Stomach (tissue), 9 donors: ENCODE data around the gene TTC28. TPM values are rescaled to one million over a fixed set of nuclear protein-coding genes. Genes with fewer than 3 reads are reported as not detected.

Experiments
- DNase-seq, 2 donors: peaks; one replicate each; pipeline versions ENCODE4 v3.0.0 to v3.0.0-alpha.2; 2013 to 2019
- H3K27ac ChIP-seq, 5 donors: fragments of 200-600 bp in 4 of 5; sonication (generic) in 4 of 5; one replicate each; pipeline ENCODE4 v1.5.1; 2013 to 2019; ENCODE audit warnings: mild to moderate bottlenecking in 1 of 5, moderate library complexity in 1 of 5
- H3K27me3 ChIP-seq, 3 donors: fragments of 200-600 bp; sonication (generic); one replicate each; pipeline ENCODE4 v1.5.1; 2017 to 2019; ENCODE audit warnings: mixed run types in 1 of 3
- H3K36me3 ChIP-seq, 4 donors: fragments of 200-600 bp; sonication (generic); 1 replicate in 3 of 4; 2 replicates in 1 of 4; pipeline ENCODE4 v1.5.1; 2016 to 2019
- H3K4me1 ChIP-seq, 4 donors: fragments of 200-600 bp; sonication (generic); one replicate each; pipeline ENCODE4 v1.5.1; 2016 to 2019
- H3K4me3 ChIP-seq, 4 donors: fragments of 200-600 bp; sonication (generic) in 3 of 4; one replicate each; pipeline ENCODE4 v1.5.1; 2016 to 2019; ENCODE audit warnings: mild to moderate bottlenecking in 1 of 4
- H3K9me3 ChIP-seq, 4 donors: fragments of 200-600 bp; sonication (generic); one replicate each; pipeline ENCODE4 v1.5.1; 2016 to 2019
- EP300 ChIP-seq: sonication (generic); formaldehyde crosslinking; IDR thresholded peaks from one replicate; pipeline ENCODE4 v1.6.1; 2017; ENCODE audit warnings: antibody characterized with exemption
- POLR2A ChIP-seq, 4 donors: fragments of 450-650 bp; IDR thresholded peaks; one replicate each; pipeline ENCODE4 v1.6.1; 2016; ENCODE audit warnings: antibody characterized with exemption in 4 of 4, control low read depth in 2 of 4, mild to moderate bottlenecking in 1 of 4, moderate library complexity in 1 of 4
- POLR2AphosphoS5 ChIP-seq, 3 donors: sonication (generic); formaldehyde crosslinking; IDR thresholded peaks; one replicate each; pipeline ENCODE4 v1.6.1; 2016; ENCODE audit warnings: antibody characterized with exemption in 3 of 3
- WGBS, 5 donors: extraction: QIAGEN DNeasy Blood & Tissue Kit in 3 of 5; methylation state at CpG; one replicate each; pipeline versions ENCODE4 v1.1.5 to v1.1.7; 2013 to 2018; 5-methylcytosine and 5-hydroxymethylcytosine counted together
- intact Hi-C: fragments of 100-400 bp; cut with DNase I; formaldehyde crosslinking; loops from one replicate; pipeline ENCODE4 v1.15.1; 2023; ENCODE audit warnings: low total_unique reads
- polyA plus RNA-seq, 3 donors: library from polyadenylated mRNA; stranded (reverse); fragments of 200-250 nt; gene quantifications; one replicate each; pipeline ENCODE4 v1.2.3, GENCODE V29; 2013
- total RNA-seq, 5 donors: library from RNA; depleted of rRNA; stranded (reverse); fragments of >200 nt; gene quantifications; one replicate each; pipeline versions ENCODE4 v1.1.0 to v1.2.3, GENCODE V29; 2014 to 2016
- TF ChIP-seq, protein P1 (sequence below), 7 experiments: fragments of 450-650 bp in 4 of 7; fragments of 200-600 bp in 3 of 7; sonication (generic) in 3 of 7; IDR thresholded peaks; one replicate each; pipeline ENCODE4 v1.5.1; 2016 to 2019; ENCODE audit warnings: antibody characterized with exemption in 7 of 7, control low read depth in 2 of 7, mild to moderate bottlenecking in 1 of 7
- donor health status: healthy with polysubstance abuse.
- donor health status: Bipolar disorder and iron deficiency.
- donor health status: healthy.

TTC28 gene
- total and polyA plus RNA-seq, 8 donors, result 1.7 to 53.4 (median 24.6) TPM

DNA sequence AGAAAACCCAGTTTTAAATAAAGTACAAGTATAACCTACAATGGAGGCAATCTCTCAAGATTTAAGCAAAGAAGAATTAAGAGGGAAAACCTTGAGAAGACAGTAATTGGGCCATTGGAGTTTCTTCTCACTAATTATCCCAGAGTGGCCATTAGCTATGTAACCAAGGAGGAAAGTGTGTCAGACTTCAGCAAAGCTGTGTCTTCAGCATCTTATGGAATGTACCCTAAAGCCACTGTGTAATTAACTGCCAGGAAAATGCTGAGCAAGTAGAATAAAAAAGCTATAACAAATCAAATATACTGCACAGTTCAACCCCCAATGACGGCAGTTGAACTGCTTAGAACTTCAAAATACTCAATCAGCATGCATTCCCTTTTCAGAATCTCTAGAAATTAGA, 261.6 kb downstream of the TTC28 start:
- H3K36me3 ChIP-seq, result no peaks in the 10 kb centered on the region
- H3K4me3 ChIP-seq, result no peak overlapping the region
- H3K9me3 ChIP-seq, result no peaks in the 10 kb centered on the region
- intact Hi-C loops, result no loop called here
- no peak overlapping the region for H3K27ac ChIP-seq
- 86 to 96% (median 95%) methylated on average over 1 of the region's 1 CpG for WGBS, 5 donors
- H3K27me3 ChIP-seq, result no peaks in the 10 kb centered on the region
- H3K4me1 ChIP-seq, result peaks cover 0 to 31% (median 16%) of the 10 kb centered on the region in 4 donors
- TF ChIP-seq POLR2AphosphoS5 (IDR thresholded peaks at IDR 0.05) (no peak), POLR2A (IDR thresholded peaks at IDR 0.05) (no peak), EP300 (no peak)
- TF ChIP-seq, protein P1, sequence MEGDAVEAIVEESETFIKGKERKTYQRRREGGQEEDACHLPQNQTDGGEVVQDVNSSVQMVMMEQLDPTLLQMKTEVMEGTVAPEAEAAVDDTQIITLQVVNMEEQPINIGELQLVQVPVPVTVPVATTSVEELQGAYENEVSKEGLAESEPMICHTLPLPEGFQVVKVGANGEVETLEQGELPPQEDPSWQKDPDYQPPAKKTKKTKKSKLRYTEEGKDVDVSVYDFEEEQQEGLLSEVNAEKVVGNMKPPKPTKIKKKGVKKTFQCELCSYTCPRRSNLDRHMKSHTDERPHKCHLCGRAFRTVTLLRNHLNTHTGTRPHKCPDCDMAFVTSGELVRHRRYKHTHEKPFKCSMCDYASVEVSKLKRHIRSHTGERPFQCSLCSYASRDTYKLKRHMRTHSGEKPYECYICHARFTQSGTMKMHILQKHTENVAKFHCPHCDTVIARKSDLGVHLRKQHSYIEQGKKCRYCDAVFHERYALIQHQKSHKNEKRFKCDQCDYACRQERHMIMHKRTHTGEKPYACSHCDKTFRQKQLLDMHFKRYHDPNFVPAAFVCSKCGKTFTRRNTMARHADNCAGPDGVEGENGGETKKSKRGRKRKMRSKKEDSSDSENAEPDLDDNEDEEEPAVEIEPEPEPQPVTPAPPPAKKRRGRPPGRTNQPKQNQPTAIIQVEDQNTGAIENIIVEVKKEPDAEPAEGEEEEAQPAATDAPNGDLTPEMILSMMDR (IDR thresholded peaks at IDR 0.05), result no peak
- no peak for DNase-seq

DNA sequence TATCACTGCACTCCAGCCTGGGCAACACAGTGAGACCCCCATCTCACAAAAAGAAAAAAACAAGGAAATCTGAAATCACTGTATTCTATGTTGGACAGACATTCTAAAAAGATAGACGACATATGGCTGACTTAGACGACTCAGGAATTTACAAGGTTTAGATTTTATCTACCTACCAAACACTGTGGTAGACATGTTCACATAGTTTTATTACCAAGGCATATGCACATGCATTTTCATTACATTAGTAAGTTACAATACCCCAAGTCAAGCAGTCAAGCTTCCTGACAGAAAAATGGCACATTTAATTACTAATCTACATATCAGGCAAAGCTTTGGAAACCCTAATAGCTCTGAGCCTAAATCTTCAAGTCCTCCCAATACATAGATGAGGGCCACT, 262.2 kb downstream of the TTC28 start:
- Histone ChIP-seq H3K9me3 (no peaks in the 10 kb centered on the region), H3K27ac (no peak overlapping the region), H3K4me1 (peaks cover 0 to 31% (median 16%) of the 10 kb centered on the region in 4 donors), H3K27me3 (no peaks in the 10 kb centered on the region), H3K4me3 (no peak overlapping the region), H3K36me3 (no peaks in the 10 kb centered on the region)
- intact Hi-C loops, result no loop called here
- no peak for DNase-seq
- TF ChIP-seq, protein P1 (IDR thresholded peaks at IDR 0.05), result no peak
- TF ChIP-seq POLR2AphosphoS5 (IDR thresholded peaks at IDR 0.05) (no peak), EP300 (no peak), POLR2A (IDR thresholded peaks at IDR 0.05) (no peak)
- WGBS, 5 donors, result 68 to 97% (median 86%) methylated on average over 2 of the region's 2 CpGs

DNA sequence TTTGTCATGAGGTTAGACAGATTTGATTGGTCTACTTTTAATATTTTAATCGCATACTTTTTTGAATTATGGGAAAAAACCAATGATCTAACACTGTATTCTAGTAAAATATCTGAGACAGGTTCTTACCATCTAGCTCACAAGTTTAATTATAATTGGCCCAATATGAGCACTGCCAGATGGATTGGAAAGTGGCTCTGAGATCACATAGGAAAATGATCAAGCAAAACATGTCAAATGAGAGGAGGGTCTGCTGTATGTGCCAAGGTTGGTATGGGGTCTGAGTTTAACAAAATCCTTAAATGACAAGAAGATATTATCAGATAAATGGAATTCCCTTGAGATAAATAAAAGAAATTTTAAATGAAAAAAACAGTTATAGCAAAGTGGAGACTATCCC, 264.7 kb downstream of the TTC28 start:
- Histone ChIP-seq H3K9me3 (no peaks in the 10 kb centered on the region), H3K27me3 (no peaks in the 10 kb centered on the region), H3K4me3 (no peak overlapping the region), H3K27ac (no peak overlapping the region), H3K36me3 (no peaks in the 10 kb centered on the region), H3K4me1 (peaks cover 0 to 27% (median 11%) of the 10 kb centered on the region in 4 donors)
- TF ChIP-seq EP300 (no peak), POLR2A (IDR thresholded peaks at IDR 0.05) (no peak), POLR2AphosphoS5 (IDR thresholded peaks at IDR 0.05) (no peak)
- TF ChIP-seq, protein P1 (IDR thresholded peaks at IDR 0.05), result no peak
- 92 to 100% (median 100%) methylated on average over 1 of the region's 1 CpG for WGBS, 5 donors
- intact Hi-C loops, result no loop called here
- DNase-seq, result no peak

DNA sequence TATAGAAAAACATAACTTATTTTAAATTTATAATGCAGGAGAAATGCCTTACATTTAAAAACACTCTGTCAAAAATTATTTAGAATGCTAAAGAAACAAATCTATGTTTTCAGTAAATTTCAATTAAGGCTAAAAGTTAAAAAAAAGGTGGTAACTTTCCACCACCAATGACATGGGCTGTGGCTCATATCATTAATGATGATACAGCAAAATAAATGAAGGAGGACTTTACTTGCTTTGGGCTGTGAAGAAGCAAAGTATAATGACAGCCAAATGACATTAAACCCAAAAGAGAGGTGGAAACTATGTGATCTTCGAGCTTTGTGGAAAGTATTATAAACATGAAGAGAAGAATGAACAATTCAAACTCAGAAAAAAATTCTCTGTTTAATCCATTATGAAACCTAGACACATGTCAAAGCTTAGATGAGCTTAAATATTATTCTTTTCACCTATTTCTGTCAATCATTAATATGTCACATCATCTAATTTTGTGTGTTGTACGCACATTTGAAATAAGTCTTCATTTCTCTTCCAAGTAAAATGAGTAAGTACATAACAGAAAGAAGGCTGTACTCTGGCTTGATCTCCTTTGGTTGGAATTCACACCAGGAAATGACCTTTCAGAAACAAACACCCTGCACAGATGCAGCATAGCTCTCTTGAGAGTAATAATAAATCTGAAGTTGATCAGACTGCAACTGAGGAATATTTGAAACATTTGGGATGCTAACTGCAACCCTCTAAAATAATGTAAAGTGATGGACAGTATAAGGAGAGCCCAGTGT, 265.8 kb downstream of the TTC28 start:
- H3K36me3 ChIP-seq, result no peaks in the 10 kb centered on the region
- H3K4me1 ChIP-seq, result peaks cover 0 to 22% (median 6%) of the 10 kb centered on the region in 4 donors
- no peaks in the 10 kb centered on the region for H3K27me3 ChIP-seq
- no peaks in the 10 kb centered on the region for H3K9me3 ChIP-seq
- TF ChIP-seq POLR2AphosphoS5 (IDR thresholded peaks at IDR 0.05), result peak in 1 of 3 donors; percentile 26
- TF ChIP-seq, protein P1 (IDR thresholded peaks at IDR 0.05), result no peak
- no peak for TF ChIP-seq POLR2A (IDR thresholded peaks at IDR 0.05)
- TF ChIP-seq EP300, result no peak
- intact Hi-C loops, result no loop called here
- WGBS, 5 donors, result 25 to 43% (median 32%) methylated on average over 2 of the region's 2 CpGs
- H3K4me3 ChIP-seq, result no peak overlapping the region
- DNase-seq, result peak in 1 of 2 donors; percentile 30
- H3K27ac ChIP-seq, result peak overlapping the region in 1 of 5 donors; percentile 29
